K562 (cell line): ENCODE measurements around the gene NREP.

Source experiments
- CREB1 ChIP-seq, 2 experiments: sonication (generic) in 1 of 2; formaldehyde crosslinking in 1 of 2; IDR thresholded peaks; 2 replicates each; pipeline versions ENCODE4 v1.6.1 to v1.8.0; 2012 to 2022; ENCODE audit warnings: inconsistent platforms in 1 of 2, mild to moderate bottlenecking in 1 of 2, missing genetic modification reagents in 1 of 2, moderate library complexity in 1 of 2
- E2F3 ChIP-seq: fragments of 250-450 bp; sonication (Bioruptor Pico); IDR thresholded peaks from 2 replicates; pipeline ENCODE4 v1.4.0; 2020; ENCODE audit warnings: mild to moderate bottlenecking
- ETV6 ChIP-seq, 3 experiments: fragments of 150-350 bp in 1 of 3; sonication (generic) in 1 of 3; formaldehyde crosslinking in 1 of 3; IDR thresholded peaks; 2 replicates each; pipeline versions ENCODE4 v1.6.1 to v1.8.0; 2014 to 2022; ENCODE audit warnings: borderline replicate concordance in 2 of 3, low read depth in 2 of 3, antibody characterized with exemption in 1 of 3, low read length in 1 of 3, mild to moderate bottlenecking in 1 of 3, missing genetic modification reagents in 1 of 3
- HCFC1 ChIP-seq: IDR thresholded peaks from 2 replicates; pipeline ENCODE4 v1.6.1; 2012; ENCODE audit warnings: low read depth, low read length, improper control_type of control experiment
- HDAC2 ChIP-seq: fragments of 450-650 bp; IDR thresholded peaks from 2 replicates; pipeline ENCODE4 v1.6.1; 2016; ENCODE audit warnings: mild to moderate bottlenecking
- JUNB ChIP-seq: fragments of 450-650 bp; formaldehyde crosslinking; conservative IDR thresholded peaks from 2 replicates; pipeline ENCODE4 v1.4.0; 2020; ENCODE audit warnings: mild to moderate bottlenecking
- LEF1 ChIP-seq: fragments of 450-650 bp; IDR thresholded peaks from 2 replicates; pipeline ENCODE4 v1.6.1; 2016; ENCODE audit warnings: mild to moderate bottlenecking
- POLR2A ChIP-seq: fragments of 450-650 bp; conservative IDR thresholded peaks from 2 replicates; pipeline ENCODE4 v1.6.1; 2016
- SRSF9 ChIP-seq: fragments of 200-400 bp; formaldehyde crosslinking; IDR thresholded peaks from 2 replicates; pipeline ENCODE4 v1.6.1; 2017; ENCODE audit warnings: low read depth, low read length, borderline replicate concordance
- TF ChIP-seq, protein P1 (sequence below): fragments of 250-450 bp; sonication (Bioruptor Pico); IDR thresholded peaks from 2 replicates; pipeline ENCODE4 v1.4.0; 2020; ENCODE audit warnings: mild to moderate bottlenecking, moderate library complexity
- TF ChIP-seq, protein P2 (sequence below), 3 experiments: IDR thresholded peaks in 2 of 3; conservative IDR thresholded peaks in 1 of 3; 2 replicates each; pipeline ENCODE4 v1.5.1; 2011 to 2012; ENCODE audit warnings: low read length in 3 of 3, mild to moderate bottlenecking in 3 of 3, control low read depth in 2 of 3, improper control_type of control experiment in 1 of 3, inconsistent platforms in 1 of 3, low read depth in 1 of 3, mixed read lengths in 1 of 3, moderate library complexity in 1 of 3; ENCODE audit not compliant: insufficient read depth in 2 of 3
- TF ChIP-seq, protein P3 (sequence below), 2 experiments: fragments of 450-650 bp; IDR thresholded peaks; 2 replicates each; pipeline ENCODE4 v1.6.1; 2016
- TF ChIP-seq, protein P4 (sequence below): sonication (generic); formaldehyde crosslinking; IDR thresholded peaks from 2 replicates; pipeline ENCODE4 v1.9.0; 2022; ENCODE audit warnings: mild to moderate bottlenecking, missing genetic modification reagents
- TF ChIP-seq, protein P5 (sequence below): IDR thresholded peaks from 3 replicates; pipeline ENCODE4 v1.6.1; 2011; ENCODE audit warnings: borderline replicate concordance, mild to moderate bottlenecking, moderate library complexity; ENCODE audit not compliant: insufficient read length; ENCODE audit errors: extremely low read depth

DNA sequence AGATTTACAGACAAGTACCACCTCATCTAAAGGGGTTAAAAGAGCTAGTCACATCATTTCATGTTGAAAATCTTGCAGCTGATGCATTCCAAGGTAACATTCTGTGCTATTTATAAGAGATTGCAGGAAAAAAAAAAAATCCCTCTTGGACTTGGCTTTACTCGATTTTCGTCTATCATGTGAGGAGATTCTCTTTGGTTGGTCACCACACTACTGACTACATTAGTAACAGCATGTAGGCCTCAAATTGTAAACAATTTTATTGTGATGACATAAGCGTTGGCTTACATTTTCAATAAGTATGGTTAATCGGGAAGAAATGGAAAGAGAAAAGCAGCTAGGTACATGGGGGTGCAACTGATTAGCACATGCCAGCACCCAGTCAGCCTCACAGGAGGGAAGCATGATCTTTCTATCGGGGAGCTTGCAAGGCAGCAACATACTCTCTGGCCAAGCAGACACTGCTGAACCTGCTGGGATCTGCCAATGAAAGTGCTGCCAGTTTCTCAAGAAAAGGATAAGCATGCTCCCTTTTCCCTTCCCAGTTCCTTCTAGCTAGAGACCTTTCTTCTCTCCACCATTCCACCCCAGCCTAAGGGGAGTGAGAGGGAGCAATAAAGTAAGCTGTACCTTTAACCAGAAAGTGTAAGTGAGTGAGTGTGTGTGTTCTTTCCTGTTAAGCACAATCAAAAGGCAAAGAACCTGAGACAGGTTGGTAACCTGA lies 7.5 kb downstream of the NREP start:
- TF ChIP-seq HDAC2, result no peak
- no peak for TF ChIP-seq LEF1
- TF ChIP-seq E2F3, result no peak
- TF ChIP-seq, protein P1, sequence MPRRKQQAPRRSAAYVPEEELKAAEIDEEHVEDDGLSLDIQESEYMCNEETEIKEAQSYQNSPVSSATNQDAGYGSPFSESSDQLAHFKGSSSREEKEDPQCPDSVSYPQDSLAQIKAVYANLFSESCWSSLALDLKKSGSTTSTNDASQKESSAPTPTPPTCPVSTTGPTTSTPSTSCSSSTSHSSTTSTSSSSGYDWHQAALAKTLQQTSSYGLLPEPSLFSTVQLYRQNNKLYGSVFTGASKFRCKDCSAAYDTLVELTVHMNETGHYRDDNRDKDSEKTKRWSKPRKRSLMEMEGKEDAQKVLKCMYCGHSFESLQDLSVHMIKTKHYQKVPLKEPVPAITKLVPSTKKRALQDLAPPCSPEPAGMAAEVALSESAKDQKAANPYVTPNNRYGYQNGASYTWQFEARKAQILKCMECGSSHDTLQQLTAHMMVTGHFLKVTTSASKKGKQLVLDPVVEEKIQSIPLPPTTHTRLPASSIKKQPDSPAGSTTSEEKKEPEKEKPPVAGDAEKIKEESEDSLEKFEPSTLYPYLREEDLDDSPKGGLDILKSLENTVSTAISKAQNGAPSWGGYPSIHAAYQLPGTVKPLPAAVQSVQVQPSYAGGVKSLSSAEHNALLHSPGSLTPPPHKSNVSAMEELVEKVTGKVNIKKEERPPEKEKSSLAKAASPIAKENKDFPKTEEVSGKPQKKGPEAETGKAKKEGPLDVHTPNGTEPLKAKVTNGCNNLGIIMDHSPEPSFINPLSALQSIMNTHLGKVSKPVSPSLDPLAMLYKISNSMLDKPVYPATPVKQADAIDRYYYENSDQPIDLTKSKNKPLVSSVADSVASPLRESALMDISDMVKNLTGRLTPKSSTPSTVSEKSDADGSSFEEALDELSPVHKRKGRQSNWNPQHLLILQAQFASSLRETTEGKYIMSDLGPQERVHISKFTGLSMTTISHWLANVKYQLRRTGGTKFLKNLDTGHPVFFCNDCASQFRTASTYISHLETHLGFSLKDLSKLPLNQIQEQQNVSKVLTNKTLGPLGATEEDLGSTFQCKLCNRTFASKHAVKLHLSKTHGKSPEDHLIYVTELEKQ (CRISPR knock-in tag), result no peak
- TF ChIP-seq CREB1 (IDR thresholded peaks at IDR 0.05), result no peak
- no peak for TF ChIP-seq CREB1 (CRISPR knock-in tag; IDR thresholded peaks at IDR 0.05)
- TF ChIP-seq SRSF9, result no peak
- TF ChIP-seq POLR2A, result no peak
- TF ChIP-seq, protein P2, sequence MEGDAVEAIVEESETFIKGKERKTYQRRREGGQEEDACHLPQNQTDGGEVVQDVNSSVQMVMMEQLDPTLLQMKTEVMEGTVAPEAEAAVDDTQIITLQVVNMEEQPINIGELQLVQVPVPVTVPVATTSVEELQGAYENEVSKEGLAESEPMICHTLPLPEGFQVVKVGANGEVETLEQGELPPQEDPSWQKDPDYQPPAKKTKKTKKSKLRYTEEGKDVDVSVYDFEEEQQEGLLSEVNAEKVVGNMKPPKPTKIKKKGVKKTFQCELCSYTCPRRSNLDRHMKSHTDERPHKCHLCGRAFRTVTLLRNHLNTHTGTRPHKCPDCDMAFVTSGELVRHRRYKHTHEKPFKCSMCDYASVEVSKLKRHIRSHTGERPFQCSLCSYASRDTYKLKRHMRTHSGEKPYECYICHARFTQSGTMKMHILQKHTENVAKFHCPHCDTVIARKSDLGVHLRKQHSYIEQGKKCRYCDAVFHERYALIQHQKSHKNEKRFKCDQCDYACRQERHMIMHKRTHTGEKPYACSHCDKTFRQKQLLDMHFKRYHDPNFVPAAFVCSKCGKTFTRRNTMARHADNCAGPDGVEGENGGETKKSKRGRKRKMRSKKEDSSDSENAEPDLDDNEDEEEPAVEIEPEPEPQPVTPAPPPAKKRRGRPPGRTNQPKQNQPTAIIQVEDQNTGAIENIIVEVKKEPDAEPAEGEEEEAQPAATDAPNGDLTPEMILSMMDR (IDR thresholded peaks at IDR 0.05 in 2 of 3, conservative IDR thresholded peaks at IDR 0.05 in 1 of 3; ENCODE audit: insufficient read depth in 2 of 3, low read depth in 1 of 3, low read length in 3 of 3), result no peak
- no peak for TF ChIP-seq ETV6 (IDR thresholded peaks at IDR 0.05; ENCODE audit: borderline replicate concordance in 1 of 2, low read depth in 2 of 2, low read length in 1 of 2)
- TF ChIP-seq ETV6 (CRISPR knock-in tag; IDR thresholded peaks at IDR 0.05; ENCODE audit: borderline replicate concordance), result no peak
- TF ChIP-seq, protein P3, sequence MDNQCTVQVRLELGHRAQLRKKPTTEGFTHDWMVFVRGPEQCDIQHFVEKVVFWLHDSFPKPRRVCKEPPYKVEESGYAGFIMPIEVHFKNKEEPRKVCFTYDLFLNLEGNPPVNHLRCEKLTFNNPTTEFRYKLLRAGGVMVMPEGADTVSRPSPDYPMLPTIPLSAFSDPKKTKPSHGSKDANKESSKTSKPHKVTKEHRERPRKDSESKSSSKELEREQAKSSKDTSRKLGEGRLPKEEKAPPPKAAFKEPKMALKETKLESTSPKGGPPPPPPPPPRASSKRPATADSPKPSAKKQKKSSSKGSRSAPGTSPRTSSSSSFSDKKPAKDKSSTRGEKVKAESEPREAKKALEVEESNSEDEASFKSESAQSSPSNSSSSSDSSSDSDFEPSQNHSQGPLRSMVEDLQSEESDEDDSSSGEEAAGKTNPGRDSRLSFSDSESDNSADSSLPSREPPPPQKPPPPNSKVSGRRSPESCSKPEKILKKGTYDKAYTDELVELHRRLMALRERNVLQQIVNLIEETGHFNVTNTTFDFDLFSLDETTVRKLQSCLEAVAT (IDR thresholded peaks at IDR 0.05), result no peak
- TF ChIP-seq, protein P4, sequence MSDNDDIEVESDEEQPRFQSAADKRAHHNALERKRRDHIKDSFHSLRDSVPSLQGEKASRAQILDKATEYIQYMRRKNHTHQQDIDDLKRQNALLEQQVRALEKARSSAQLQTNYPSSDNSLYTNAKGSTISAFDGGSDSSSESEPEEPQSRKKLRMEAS, result no peak
- TF ChIP-seq, protein P5, sequence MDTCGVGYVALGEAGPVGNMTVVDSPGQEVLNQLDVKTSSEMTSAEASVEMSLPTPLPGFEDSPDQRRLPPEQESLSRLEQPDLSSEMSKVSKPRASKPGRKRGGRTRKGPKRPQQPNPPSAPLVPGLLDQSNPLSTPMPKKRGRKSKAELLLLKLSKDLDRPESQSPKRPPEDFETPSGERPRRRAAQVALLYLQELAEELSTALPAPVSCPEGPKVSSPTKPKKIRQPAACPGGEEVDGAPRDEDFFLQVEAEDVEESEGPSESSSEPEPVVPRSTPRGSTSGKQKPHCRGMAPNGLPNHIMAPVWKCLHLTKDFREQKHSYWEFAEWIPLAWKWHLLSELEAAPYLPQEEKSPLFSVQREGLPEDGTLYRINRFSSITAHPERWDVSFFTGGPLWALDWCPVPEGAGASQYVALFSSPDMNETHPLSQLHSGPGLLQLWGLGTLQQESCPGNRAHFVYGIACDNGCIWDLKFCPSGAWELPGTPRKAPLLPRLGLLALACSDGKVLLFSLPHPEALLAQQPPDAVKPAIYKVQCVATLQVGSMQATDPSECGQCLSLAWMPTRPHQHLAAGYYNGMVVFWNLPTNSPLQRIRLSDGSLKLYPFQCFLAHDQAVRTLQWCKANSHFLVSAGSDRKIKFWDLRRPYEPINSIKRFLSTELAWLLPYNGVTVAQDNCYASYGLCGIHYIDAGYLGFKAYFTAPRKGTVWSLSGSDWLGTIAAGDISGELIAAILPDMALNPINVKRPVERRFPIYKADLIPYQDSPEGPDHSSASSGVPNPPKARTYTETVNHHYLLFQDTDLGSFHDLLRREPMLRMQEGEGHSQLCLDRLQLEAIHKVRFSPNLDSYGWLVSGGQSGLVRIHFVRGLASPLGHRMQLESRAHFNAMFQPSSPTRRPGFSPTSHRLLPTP, result no peak
- no peak for TF ChIP-seq JUNB (CRISPR knock-in tag)
- TF ChIP-seq HCFC1, result no peak
